GM18951 (cell line): ENCODE results near the gene COA1.
"Not testable (repeated sequence)": the region's sequence is repeated elsewhere in the genome, so short reads cannot be mapped to it uniquely, and the experiment has no call there.

ENCODE experiments used
- POLR2A ChIP-seq: IDR thresholded peaks from 4 replicates; pipeline ENCODE4 v1.6.1; 2011; ENCODE audit warnings: mild to moderate bottlenecking; ENCODE audit not compliant: insufficient read length, insufficient read depth; ENCODE audit errors: extremely low read depth
- in situ Hi-C: fragments of 300-500 bp; cut with MboI; formaldehyde crosslinking; loops from one replicate; pipeline ENCODE4 v1.12.0; 2022; ENCODE audit warnings: low sequenced_read_pairs, mixed read lengths, inconsistent platforms; ENCODE audit not compliant: unreplicated experiment

Gene COA1

DNA sequence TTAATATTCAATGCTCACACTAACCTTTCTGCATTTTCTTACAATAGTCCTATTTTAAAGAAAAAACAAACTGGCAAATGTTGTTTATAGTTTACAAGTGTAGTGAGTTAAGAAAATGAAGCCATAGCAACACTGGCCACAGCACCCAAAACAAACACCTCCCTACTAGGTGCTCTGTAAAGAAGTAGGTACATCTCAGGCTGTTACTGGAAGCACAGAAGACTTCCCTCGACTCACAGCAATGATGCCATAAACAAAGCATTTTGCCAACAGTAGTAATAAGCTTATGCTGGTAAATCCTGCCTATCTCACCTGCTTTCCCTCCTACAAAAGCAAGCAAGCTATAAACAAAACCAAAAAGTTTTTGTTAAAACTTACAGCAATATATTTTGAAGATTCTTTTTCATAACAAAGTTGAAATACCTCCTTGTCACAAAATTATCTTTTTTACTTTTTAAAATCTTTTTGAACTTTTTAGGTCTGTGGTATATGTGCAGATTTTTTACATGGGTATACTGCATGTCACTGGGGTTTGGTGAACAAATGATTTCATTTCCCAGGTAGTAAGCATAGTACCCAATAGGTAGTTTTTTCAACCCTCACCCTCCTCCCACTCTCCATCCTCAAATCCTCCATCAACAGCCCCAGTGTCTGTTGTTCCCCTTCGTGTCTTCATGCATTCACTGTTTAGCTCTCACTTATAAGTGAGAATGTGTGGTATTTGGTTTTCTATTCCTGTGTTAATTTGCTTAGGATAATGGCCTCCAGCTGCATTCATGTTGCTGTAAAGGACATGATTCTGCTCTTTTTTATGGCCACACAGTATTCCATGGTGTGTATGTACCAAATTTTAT is 28.4 kb downstream of the COA1 start:
- in situ Hi-C loops, result loop anchor here (5.0 to 25.0 kb wide), 3 partner anchors 119 to 439 kb away; partner anchors contain the start of gene STK17A
- TF ChIP-seq POLR2A, result no peak

DNA sequence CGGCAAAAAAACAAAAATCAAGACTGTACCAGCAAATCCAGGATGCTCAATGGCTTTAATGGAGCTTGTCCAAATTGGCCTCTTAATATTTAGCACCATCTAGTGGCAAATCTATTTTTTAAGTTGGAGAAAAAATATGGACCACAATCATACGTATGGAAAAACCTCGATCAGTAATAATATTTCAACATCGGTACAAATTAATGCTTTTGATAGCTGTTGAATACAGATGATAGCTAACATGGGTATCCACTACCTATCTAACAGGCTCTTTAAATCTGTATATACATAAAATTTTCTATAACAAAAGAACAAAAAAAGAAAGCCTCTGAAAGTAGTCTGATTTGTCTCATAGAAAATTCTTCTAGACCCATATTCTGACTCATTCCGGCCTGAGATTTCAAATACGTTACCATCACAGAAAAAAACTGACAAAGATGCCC is 29.2 kb downstream of the COA1 start:
- no peak for TF ChIP-seq POLR2A
- in situ Hi-C loops, result loop anchor here (5.0 to 25.0 kb wide), 3 partner anchors 118 to 438 kb away; partner anchors contain the start of gene STK17A

DNA sequence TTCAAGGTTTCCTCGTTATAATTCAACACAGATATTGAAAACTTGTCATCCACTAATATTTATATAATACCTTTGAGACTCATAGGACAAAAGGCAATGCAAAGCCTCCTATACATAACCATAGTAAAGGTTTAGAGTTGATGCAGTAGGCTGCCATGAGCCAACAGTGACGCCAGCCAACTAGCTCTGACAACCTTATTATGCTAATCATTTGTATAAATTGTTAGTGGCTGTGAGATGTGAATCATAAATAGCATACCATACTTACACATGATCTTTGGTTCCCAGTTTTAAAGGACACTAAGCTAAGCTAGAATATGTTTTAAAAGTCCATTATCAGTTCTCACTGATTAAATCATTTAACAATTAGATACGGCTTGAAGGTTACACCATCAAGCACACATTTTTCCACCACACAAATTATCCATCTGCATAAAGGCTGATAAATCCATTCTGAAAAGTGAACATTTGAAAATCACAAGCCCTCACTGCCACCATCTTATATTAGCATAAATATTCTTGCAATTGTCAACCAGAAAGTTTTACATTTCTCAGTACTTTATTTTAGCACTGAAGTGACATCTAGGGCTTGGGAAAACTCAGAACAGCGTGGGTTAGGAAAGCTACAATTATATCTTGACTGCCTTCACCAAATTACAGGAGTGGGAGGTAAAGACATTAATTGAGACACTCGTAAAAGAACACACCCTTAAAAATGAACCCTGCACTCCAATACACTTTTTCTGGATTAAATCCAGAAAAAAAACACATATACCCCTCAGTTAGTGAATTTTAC is 30.7 kb downstream of the COA1 start:
- in situ Hi-C loops, result no loop called here
- no peak for TF ChIP-seq POLR2A

DNA sequence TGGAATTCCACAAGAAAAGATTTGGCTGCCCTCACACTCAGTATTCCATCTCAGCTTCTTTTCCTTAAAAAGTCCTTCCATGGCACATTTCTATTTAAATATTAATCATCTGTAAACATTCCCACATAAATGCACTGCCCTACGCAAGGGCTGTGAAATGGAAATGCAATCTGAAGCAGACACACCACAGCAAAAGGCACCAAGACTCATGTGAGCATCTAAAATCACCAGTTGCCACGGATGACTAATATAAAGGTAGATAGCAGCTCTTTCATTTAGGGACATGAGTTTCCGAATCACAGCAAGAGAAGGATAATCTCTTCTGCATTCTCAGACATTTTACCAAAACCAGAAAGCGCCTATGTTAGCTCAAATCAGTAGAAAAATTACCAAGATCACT is 31.6 kb downstream of the COA1 start:
- in situ Hi-C loops, result no loop called here

DNA sequence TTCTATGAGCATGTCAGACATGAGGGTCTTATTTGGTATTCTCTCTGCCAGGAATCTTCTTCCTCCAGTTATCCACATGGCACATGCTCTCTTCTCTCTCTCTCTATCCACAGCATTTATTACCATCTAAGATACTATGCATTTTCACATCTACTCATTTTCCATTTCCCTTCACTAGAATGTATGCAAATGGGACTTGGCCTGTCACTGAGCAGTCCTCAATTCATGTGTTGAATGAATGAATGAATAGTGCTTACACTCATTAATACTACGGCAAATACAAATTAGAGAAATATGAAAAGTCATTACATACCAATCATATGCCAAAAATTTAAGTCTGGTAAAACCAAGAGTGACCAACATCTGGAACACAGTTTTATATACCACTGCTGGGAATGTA is 34.0 kb downstream of the COA1 start:
- in situ Hi-C loops, result no loop called here
- TF ChIP-seq POLR2A, result no peak

More for the DNA sequence above, 31.6 kb downstream of the COA1 start:
- TF ChIP-seq POLR2A, result no peak

DNA sequence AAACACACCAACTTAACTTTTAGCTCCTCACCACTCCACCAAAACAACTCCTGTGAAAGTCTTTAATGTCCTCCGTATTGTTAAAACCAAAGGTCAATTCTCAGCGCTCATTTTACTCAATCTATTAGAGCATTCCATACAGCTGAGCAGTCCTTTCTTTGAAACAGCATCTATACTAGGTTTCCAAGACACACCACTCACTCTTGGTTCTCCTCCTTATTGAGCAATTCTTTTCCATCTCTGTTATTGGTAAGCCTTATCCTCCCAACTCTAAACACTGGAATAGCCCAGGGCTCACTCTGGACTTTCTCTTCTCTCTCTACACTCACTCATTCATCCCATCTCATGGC is 34.9 kb downstream of the COA1 start:
- in situ Hi-C loops, result no loop called here
- TF ChIP-seq POLR2A, result no peak

DNA sequence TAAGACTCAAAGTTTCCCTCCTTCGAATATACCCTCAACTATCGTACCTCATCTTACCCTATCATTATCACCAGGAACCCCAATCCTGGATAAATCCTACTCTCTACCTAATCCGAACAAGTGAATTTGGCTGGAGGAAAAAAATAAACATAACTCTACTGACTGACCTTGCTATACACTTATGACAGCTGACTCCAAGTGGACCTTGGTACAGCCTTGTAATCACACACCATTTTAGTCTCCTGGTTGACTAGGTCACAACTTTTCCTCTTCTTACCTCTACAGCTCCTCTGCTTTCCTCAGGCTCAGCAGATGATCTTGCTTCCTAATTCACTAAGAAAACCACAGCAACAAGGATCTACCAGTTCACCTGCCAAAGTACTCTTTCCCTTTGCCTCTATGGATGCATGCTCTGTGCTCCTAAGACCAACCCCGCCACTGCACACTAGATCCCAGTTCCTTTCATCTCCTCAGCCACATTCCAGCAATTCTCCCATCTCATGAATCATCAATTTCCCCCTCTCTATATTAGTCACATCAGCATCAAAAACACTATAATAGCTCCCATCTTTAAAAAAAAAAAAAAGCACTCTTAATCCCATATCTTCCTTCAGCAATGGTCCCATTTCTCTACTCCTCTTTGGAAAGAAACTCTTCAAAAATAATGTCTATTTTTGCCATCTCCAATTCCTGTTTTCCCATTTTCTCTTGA is 35.5 kb downstream of the COA1 start:
- in situ Hi-C loops, result no loop called here
- TF ChIP-seq POLR2A, result no peak

DNA sequence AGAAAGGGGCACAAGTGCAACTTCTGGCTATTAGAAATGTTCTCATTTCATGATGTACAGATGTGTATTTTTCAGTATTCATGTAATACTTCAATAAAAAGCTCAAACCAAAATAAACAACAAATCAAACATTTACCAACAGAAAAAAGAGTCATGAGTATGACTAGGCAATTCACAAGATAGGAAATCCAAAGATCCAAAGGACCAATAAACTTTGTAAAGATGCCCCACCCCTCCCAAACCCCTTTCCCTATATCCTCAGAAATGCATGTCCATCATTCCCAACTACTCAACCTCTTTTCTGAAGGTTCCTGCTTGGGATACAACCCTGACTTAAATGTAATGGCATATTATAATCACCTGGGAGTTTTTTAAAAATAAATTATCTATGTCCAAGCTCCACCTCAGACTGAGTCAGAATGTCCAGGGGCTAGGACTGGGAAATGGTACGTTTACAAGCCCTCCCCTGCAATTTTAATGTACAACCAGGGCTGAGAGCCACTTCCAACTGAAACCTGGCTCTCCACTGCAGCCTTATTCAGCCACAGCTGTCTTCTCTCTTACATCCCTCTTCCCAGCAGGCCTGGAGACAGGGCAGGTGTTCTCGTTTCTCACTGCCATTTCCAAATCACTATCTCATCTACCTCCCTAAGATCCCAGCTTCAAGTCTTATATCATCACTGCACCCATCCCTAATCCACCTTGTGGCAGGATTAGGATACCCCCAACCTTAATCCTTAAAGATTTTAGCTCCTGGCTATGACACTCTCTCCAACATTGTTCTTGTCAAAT is 36.5 kb downstream of the COA1 start:
- TF ChIP-seq POLR2A, result no peak
- in situ Hi-C loops, result no loop called here

DNA sequence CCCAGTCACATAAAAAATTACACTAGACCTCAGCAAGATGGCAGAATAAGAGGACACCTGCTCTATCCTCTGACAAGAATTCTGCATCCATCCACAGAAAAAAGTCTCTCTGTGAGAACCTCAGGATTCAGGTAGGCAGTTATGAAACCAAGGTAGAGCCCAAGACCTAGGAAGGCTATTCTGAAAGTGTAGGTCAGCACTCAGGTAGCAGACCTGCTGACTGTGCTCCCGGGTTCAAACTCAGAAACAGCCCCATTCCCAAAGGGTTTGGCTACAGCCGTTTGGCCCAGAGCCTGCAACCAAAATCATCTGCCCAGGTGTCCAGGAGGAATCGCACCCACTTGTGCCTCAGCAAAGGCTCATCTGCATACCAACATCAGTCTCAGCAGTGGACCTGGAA is 37.7 kb downstream of the COA1 start:
- in situ Hi-C loops, result no loop called here
- TF ChIP-seq POLR2A, result no peak

DNA sequence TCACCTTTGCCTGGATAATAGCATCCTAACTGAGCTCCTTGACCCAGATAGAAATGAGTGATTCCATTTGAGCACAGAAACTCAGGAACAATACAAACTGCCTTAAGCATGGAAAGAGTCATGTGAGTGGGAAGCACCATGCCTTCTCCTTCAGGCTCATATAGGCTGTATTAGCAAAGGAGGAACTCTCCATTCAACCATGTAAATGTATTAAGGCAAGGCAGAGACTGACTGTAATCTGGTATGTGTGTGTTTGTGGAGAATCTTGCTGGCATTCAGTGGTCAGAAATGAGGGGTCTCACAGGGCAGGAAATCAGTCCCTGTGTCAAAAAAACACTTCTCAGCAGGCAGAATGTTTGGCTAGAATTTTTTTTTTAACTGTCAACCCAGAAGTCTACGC is 40.2 kb downstream of the COA1 start:
- in situ Hi-C loops, result no loop called here
- no peak for TF ChIP-seq POLR2A

DNA sequence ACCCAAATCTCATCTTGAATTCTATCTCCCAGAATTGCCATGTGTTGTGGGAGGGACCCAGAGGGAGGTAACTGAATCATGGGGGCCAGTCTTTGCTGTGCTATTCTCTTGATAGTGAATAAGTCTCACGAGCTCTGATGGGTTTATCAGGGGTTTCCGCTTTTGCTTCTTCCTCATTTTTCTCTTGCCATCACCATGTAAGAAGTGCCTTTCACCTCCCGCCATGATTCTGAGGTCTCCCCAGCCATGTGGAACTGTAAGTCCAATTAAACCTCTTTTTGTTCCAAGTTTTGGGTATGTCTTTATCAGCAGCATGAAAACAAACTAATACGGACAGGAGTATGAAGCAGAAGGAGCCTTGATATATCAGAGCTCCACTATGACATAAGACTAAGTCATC is 41.5 kb downstream of the COA1 start:
- in situ Hi-C loops, result not testable (repeated sequence)

DNA sequence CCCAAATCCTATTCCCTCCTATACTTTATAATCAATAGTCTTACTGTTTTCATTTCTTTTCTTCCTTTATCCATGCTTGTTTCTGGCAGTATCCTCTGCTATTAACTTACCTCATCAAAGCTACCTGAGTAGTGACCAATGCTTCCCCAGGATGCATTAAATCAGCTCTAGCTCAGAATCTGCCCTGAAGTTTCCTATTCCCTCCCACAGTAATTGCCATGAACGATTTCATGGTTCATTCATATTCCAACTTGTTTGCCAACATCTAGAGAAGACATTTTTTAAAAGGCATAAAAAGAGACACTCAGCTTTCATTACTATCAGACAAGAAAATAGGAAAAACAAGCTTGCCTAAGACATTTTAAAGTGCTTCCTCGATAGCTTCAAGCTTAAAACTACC is 42.3 kb downstream of the COA1 start:
- in situ Hi-C loops, result no loop called here
- TF ChIP-seq POLR2A, result no peak

DNA sequence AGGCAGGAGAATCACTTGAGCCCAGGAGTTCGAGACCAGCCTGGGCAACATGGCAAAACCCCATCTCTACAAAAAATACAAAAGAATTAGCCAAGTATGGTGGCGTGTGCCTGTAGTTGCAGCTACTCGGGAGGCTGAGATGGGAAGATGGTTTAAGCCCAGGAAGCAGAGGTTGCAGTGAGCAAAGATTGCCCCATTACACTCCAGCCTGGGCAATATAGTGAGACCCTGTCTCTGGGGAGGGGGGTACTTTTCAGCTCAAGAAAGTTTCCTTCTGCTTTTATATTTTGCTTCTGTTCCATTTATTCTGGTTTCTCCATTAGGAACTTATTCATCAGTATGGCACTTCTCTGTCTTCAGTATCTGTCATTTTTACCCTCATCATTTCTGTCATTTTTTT is 48.6 kb downstream of the COA1 start:
- in situ Hi-C loops, result no loop called here
- TF ChIP-seq POLR2A, result no peak
